HG03025 (cell line): ENCODE data around the gene PDS5B.

ENCODE experiments used
- ATAC-seq: cut with Tn5 transposase; IDR thresholded peaks from one replicate; pipeline ENCODE4 v1.9.1; 2021; ENCODE audit warnings: mild to moderate bottlenecking, moderate library complexity; ENCODE audit not compliant: unreplicated experiment, low FRiP score

Gene PDS5B

GRCh38 chr13:32639502-32640105, 53.4 kb downstream of the PDS5B start:
- no peak for ATAC-seq

GRCh38 chr13:32642316-32642715, 56.1 kb downstream of the PDS5B start:
- no peak for ATAC-seq

GRCh38 chr13:32642858-32643257, 56.6 kb downstream of the PDS5B start:
- ATAC-seq, result no peak

GRCh38 chr13:32645854-32646253, 59.6 kb downstream of the PDS5B start:
- no peak for ATAC-seq

- no peak for ATAC-seq
Measured at GRCh38 chr13:32647926-32648325, 61.7 kb downstream of the PDS5B start.

- ATAC-seq, result no peak
Measured at GRCh38 chr13:32650705-32651311, 64.6 kb downstream of the PDS5B start.

- no peak for ATAC-seq
Measured at GRCh38 chr13:32657309-32657708, 71.1 kb downstream of the PDS5B start.

- no peak for ATAC-seq
Measured at GRCh38 chr13:32659736-32660135, 73.5 kb downstream of the PDS5B start.

- ATAC-seq, result no peak
Measured at GRCh38 chr13:32660227-32660626, 74.0 kb downstream of the PDS5B start.

- no peak for ATAC-seq
Measured at GRCh38 chr13:32661685-32662084, 75.4 kb downstream of the PDS5B start.

- no peak for ATAC-seq
Measured at GRCh38 chr13:32663660-32664059, 77.4 kb downstream of the PDS5B start.

GRCh38 chr13:32666990-32667571, 80.8 kb downstream of the PDS5B start:
- no peak for ATAC-seq

- no peak for ATAC-seq
Measured at GRCh38 chr13:32669030-32669646, 82.9 kb downstream of the PDS5B start.

GRCh38 chr13:32674503-32674902, 88.3 kb downstream of the PDS5B start:
- no peak for ATAC-seq

GRCh38 chr13:32676242-32676641, 90.0 kb downstream of the PDS5B start:
- ATAC-seq, result no peak

GRCh38 chr13:32682130-32682529, 95.9 kb downstream of the PDS5B start:
- ATAC-seq, result no peak

GRCh38 chr13:32682740-32683139, 96.5 kb downstream of the PDS5B start:
- ATAC-seq, result no peak

- ATAC-seq, result no peak
Measured at GRCh38 chr13:32687275-32687674, 101.0 kb downstream of the PDS5B start.

- ATAC-seq, result no peak
Measured at GRCh38 chr13:32695602-32696250, 109.5 kb downstream of the PDS5B start.

- ATAC-seq, result no peak
Measured at GRCh38 chr13:32707471-32707870, 121.2 kb downstream of the PDS5B start.

GRCh38 chr13:32713397-32713796, 127.1 kb downstream of the PDS5B start:
- no peak for ATAC-seq
